HG03039 (cell line): ENCODE results near the gene TTC39B.

Experiments used
- ATAC-seq: cut with Tn5 transposase; IDR thresholded peaks from one replicate; pipeline ENCODE4 v1.9.1; 2021; ENCODE audit warnings: mild to moderate bottlenecking, moderate library complexity; ENCODE audit not compliant: unreplicated experiment

The TTC39B gene

DNA sequence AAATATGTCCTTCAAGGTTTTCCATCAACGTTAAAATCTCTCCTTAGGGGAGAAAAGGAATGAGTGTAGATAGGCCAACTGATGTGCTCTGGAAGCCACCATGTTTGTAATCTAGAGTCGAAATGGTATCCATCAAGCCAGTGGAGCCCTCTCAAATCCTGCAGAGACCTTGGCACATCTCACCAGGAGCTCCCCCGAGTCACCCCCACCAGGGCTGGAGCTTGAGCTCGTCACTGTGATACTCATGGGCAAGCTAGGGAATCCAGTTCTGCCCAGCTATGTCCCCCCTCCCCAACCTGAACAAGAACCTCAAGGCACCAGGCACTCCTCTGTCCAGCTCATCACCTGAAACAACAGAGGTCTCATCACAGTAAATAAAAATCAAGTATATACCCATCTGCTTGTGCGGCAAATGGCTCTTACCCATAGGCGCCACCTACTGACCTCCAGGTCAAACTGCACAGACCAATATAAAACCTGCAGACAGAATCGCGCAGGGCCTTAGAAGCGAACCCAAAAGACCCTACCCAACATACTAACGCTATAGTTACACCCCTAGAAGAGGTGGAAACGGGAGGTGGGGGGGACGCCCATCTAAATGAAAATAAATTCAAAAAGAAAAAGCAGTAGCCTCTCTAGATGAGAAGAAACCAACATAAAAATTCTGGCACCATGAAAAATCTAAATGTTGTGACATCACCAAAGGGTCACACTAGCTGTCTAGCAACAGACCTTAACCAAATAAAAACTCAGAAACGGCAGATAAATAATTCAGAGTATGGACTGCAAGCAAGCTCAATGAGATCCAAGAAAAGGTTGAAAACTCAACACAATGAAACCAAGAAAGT, 75.0 kb downstream of the TTC39B start:
- ATAC-seq: peak; percentile 66

DNA sequence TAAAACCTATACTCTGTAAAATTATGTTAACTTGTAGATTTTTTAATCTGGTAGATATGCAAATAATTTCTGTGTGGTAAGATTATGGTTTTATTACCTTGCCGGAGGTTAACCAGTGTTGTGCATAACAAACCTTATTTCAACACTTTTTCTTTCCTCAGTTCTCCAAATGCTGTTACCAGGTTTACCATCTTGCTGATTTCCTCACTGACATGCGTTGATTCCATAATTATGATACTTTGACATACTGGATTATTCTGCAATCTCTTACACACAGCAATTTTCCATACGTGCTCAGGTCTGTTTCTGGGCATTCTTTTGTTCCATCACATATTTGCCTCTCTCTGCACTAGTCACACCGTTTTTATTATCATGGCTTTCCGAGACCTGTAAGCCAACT, 77.6 kb downstream of the TTC39B start:
- no peak for ATAC-seq

DNA sequence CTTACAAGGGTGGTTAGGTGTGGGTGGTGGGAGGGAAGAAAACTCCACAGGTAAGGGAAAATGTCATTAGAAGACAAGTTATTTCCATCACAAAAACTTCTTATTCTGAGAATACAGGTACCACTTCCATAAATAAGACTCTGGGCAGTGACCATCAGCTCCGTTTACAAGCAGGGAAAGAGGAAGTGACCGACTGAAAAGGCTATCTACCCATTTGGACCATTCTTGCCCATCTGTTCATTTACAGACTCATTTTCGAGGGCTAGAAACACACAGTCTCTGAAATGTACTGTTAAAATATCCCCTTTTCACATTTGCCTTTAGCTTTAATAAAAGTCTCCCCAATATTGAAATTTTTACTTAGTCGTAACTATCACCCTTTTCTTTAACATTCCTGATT, 79.5 kb downstream of the TTC39B start:
- no peak for ATAC-seq

DNA sequence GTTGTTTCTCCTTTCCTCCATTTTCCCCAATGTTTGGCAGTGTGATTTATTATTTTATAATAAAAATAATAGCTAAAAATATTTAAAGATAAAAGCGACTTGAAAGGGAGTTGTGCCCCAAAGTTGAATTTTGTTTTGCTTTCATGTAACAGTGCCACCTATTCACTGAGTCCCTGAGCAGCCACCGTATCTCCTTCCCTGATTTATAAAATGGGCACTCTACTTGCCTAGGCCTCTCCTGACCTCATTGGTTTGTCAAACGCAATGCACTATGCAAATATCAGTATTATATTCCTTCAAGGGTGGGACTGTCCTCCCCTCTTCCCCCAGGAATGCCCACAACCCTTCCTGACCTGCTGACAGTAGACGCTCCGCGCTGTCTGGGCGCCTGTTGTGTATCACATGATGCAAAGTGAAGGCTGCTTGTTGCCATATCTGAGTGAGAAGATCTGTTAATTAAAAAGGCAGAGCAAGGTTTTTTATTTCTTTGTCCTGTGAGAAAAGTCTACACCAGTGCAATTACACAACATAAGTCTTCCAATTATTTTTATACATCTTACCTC, 81.4 kb downstream of the TTC39B start:
- ATAC-seq: no peak

DNA sequence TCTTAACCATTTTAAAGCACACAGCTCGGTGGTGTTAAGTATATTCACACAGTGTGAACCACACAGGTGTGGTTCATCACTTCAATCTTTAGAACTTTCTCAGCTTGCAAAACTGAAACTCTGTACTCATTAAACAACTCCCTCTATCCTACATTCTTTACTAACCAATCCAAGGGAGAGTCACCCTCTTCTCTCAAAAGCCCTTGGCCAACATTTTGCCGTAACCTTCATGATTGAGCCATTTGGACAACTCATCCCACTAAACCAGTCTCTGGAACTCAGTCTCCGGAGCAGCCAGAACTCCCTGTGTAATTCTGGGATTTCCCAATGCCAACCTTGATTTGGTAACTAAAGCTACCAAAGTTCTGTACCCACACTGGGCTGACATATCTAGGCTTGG, 84.7 kb downstream of the TTC39B start:
- ATAC-seq: no peak

DNA sequence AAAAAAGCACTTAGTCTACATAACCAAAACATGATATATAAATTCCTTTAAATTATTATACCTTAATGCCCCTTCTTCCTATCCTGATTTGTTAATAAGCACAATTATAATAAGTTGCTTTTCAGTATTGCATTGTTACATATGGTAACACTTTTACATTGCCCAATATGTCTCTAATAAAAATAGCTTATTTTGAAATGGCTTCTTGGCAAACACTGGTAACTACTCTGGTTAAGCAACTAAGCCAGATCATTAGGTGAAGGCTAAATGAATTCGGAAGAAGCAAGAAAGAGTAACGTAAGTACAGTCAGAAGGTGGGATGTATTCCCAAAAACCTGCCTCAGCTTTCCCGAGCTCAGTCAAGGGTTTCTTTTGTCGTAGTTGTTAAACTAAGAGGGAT, 85.3 kb downstream of the TTC39B start:
- no peak for ATAC-seq

DNA sequence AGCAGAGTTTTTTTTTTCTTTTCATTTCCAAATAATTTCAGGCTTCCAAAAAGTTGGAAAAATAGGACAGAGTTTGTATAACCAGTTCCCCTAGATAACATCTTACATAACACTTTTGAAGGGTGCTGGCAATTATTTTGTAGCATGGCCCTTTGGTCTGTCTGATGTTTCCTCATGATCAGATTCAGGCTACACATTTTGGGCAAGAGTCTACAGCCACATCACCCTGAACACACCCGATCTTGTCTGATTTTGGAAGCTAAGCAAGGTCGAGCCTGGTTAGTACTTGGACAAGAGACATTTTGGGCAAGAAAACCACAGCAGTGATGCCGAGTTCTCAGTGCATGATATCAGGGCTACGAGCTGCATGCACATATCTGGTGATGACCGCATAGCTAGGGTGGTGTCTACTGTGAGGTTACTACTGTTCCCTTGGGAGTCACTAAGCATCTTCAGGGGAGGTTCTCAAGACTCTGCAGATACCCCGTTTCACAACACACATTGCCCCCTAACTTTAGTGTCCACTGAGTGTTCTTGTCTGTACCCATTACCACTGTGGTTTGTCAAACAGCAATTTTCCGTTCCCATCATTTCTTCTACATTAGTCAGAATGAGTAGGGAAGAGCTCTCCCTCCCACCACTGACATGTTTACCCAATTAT, 86.2 kb downstream of the TTC39B start:
- no peak for ATAC-seq

DNA sequence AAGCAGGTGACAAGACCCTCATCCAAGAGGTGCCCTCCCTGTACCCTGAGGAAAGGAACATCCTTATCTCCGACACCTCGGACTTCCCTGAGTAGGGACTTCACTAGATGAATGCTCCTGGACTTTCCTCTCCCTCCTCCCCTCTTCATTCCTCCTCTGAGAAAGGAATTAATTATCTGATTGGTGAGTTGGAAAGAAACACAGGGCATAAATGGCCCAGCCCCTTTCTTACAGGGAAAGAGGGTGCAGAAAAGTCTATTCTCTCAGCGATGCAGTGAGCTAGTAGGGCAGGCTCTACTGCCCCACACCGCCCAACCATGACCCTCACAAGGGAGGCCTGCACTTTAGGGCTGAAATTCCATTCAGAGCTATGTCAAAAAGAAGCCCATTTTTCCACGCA, 87.5 kb downstream of the TTC39B start:
- ATAC-seq: no peak

DNA sequence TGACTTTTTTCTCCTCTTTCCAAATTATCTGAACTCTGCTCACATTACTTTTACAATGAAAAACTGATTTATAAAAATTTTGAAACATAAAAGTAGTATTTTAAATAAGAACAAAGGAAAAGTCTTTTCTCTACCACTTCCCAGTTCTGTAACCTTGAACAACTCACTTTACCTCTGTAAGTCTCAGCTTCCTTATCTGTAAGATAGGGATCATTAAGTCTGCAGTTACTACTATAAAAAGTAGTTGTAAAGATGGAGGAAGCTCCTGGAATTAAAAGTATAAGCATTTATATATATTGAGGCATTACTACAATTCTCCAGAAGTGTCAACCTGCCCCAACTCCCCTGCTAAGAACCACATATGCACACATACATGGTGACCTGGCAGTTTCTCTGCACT, 88.0 kb downstream of the TTC39B start:
- ATAC-seq: no peak

DNA sequence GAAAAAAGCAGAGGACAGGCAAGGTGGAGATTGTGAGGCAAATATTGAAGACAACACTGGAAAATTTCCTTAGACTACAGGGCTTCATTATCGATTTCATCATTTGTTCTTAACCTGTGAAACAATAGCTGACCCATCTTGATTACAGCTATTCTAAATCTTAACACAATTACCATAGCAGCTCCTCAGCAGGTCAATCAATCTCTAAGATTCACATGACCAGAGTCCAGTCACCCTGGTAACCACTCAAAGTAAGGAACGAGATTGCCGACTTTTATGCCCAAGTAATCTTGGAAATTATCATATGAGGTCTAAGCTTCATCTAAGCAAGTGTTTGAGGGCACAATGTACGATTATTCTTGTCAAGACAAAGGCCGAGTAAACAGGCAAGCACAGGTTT, 93.8 kb downstream of the TTC39B start:
- no peak for ATAC-seq

DNA sequence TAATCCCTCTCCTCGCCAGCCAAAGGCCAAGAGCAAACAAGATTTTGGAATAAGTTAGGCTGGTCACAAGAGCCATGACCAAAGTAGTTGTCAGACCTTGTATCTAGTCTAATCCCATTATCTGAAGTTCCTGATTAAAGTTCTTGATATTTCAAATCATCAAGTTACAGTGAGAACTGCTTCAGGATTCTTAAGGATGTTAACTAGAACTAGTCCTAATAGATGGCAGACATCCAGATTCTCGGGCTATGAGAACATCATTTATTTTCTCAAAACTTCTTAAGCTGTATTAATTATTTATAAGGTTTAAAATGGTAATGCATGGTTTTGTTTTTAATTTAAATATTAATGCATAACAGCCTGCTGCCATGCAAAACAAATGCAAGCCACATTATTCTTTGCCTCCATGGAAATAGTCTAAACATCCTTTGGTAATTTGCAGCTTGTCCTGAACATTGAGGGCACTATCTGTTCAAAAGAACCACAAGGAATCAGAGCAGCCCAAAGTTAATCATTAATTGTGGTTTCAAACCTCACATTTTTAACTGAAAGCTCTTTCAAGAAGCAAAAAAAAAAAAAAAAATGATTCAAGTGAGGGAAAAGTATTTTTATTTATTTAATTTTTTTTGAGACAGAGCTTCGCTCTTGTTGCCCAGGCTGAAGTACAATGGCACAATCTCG, 95.1 kb downstream of the TTC39B start:
- ATAC-seq: peak; percentile 12

DNA sequence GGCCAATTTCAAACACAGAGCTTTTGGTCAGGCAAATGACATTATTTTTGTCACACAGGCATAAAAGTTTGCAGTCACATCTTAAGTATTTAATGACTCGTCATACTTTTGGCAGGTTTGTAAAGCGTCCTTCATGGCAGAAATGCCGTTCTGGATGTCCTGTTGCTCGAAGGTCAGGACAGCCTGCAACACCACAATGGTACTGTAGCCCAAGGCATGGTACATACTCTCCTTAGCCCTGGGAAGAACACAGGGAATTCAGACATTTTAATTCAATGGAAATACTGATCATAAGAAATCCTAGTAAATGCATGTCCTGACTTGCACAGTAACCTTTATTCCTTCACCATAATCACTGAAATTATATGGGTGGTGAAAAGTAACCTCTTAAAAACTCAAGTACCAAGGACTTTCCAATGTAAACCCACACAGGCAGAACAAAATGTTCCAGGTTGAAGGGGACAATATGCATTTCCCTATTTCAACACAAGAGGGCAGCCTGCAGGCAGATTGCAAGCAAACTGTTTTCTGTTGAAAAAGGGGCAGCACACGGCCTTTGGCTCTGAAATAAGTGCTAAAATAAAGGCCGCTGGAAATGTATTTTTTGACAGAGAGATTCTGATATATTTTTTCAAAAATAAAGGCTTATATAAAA, 95.7 kb downstream of the TTC39B start:
- peak; percentile 52 for ATAC-seq

DNA sequence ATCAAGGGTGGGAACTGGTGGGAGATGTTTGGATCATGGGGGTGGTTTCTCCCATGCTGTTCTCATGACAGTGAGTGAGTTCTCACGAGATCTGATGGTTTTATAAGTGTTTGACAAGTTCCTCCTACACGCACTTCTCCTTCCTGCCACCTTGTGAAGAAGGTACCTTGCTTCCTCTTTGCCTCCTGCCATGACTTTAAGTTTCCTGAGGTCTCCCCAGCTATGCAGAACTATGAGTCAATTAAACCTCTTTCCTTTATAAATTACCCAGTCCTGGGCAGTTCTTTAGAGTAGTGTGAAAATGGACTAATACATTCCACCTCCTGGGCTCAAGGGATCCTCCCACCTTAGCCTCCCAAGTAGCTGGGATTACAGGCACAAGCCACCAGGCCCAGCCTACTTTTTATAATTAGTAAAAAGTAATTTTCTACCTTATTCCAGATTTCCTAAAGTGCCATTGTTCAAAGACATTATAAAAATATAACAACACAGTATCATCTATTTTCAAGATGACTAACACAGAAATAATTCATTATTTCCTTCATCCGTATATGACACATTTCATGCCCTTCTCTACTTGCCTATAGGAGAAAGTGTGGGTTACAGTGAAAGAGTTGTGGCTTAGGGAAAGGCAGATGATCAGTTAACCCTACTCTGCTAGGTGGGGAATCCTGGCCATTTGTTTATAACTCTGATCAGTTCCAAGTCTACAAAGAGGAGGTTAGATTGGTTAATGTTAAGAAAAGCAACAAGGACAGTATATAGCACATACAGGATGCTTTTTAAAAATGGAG, 99.9 kb downstream of the TTC39B start:
- no peak for ATAC-seq

DNA sequence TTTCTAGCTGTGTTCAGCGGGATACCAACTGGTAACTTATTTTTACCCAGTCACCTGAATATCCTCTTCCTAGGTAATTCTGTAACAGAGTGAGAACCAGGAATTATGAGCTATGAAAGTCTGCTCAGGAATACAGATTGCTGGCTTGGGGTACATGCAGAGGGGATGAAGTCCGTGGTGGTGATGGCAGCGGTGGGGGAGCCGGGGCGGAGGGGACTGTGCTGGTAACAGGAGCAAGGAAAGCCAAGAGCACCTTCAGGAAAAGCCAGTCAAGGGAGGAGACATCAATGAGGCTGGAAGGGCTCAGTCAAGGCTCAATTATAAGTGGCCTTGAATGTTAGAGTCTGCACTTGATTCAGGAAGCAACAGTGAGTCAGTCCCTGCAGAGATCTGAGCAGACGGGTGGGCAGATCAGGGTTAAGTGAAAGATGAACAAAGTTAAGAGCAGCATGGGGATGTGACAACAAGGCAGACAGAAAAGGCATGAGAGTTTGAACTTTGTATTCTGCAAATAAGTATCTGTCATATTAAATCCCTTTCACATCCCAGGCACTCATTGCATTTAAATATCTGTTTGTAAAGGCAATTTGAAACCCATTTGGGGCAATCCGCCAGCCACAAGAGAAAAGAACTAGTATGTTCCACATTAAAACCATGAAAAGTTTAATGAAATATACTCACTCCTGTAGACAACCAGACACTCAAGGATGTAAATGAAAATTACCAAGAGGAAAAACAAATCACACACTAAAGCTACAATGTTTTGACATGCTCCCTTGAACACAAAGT, 101.2 kb downstream of the TTC39B start:
- no peak for ATAC-seq

DNA sequence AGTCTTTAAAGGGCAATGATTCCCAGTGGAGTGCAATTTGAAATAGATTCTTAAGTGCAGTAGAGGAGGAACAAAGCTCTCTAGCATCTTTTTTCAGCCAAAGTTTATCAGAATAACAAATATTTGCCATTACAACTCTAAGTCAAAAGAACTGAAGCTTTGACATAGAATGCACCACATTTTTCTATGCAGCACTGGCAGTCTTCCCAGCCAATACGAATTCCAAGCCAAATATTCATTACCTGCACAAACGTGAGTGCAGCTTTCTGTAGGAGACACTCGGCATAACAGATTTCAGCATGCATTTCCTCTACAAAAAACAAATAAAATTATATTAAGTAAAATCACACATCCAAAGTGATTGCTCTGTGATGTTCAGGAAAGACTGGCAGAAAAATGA, 103.4 kb downstream of the TTC39B start:
- ATAC-seq: no peak

DNA sequence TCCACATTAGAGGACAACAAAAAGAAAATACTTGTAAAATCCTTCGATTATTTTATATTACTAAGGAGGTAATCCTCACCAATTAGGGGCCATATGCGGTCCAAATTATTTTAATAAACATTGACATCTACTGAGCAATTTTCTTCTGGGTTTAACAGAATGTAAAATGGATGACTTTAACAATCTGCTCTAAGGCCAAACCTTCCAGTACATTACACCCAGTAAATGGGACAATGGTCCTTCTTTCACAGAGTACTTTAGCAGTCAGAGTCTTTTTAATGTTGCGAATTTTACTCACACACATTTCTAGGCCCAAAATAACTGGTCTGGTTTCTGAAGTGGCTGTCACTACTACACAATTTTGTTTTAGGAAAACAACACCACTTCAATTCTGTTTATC, 106.9 kb downstream of the TTC39B start:
- ATAC-seq: no peak

DNA sequence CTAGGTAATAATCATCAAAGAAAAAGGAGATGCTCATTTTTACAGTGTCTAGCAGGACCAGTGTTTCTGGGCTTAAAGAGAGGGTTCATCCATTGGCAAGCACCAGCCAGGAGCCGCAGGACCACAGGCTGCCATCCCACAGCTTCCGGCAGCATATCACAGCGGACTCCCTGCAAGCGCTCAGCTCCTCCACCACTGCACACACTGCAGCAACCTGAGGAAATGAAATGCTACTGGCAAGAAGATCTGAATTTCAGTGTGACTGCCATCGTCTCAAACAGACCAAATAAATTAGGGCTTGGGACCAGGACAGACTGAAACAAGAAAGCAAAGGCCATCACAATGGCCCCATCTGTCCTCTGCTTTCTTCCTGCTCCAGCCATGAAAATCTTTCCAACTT, 114.2 kb downstream of the TTC39B start:
- no peak for ATAC-seq

DNA sequence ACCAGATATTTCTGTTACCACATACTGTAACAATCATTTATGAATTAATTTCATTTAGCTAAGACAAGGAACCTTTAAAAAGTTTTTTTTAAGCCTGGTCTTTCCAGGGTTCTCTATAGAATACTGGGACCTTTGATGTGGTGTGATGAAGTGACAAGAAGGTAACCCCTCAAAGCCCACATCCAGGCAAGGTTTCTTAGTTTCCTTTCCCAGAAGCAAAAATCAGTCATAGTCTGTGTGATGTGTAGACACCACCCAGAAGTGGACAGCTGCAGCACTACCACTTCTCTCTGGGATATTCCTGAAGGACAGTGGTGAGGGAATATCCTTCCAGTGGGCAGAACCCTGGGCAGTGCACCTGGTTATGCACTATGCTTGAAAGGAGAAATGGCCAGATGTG, 115.6 kb downstream of the TTC39B start:
- no peak for ATAC-seq

DNA sequence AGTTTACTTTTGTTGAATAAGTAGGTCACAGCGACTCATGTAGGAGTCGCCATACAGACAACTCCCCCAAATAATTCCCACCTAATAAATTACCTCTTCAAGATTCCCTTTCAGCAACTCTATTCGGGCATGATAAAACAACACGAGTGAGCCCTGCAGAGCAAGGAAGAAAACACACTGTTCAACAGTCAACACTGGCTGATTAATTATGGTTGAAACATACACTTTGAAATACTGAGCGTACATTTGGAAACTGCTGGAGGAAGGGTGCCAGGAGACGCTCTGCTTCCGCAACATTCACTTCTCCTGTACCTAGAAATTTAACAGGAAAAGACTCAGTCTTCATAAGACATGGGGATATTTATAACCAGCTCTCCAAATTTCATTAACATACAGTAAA, 117.5 kb downstream of the TTC39B start:
- no peak for ATAC-seq

DNA sequence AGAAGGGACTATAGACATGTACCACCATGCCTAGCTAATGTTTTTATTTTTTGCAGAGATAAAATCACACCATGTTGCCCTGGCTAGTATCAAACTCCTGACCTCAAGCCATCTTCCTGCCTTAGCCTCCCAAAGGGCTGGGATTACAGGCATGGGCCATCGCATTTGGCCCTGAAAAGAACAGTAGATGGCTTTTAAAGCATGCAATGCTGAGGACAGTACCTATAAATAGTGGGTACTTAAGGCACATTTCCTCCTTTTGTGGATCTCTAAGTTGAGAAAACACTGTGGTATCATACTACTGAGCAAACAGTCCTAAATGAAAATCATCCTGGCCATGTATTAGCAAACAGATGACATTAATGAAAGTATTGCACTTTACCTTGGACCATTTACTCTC, 119.4 kb downstream of the TTC39B start:
- no peak for ATAC-seq
